Stimulated activated CD8-positive, alpha-beta memory T cell treated with anti-CD3 and anti-CD28 coated beads, Interleukin-4, amount 100 ng/mL, for 48 hours (primary cell): ENCODE results near the gene PAPPA2.

ENCODE experiments used
- DNase-seq: peaks from one replicate; pipeline ENCODE4 v3.0.0-alpha.2; 2020

The PAPPA2 gene

GRCh38 chr1:176877557-176877956 lies 414.6 kb downstream of the PAPPA2 start:
- no peak for DNase-seq

GRCh38 chr1:176878750-176879536 lies 416.0 kb downstream of the PAPPA2 start:
- DNase-seq, result no peak

GRCh38 chr1:176879784-176880620 lies 417.0 kb downstream of the PAPPA2 start:
- no peak for DNase-seq

- DNase-seq, result peak; percentile 80
Observed at GRCh38 chr1:176880955-176881595, 418.1 kb downstream of the PAPPA2 start.

- DNase-seq, result no peak
Observed at GRCh38 chr1:176884286-176884685, 421.3 kb downstream of the PAPPA2 start.

GRCh38 chr1:176884911-176885310 lies 421.9 kb downstream of the PAPPA2 start:
- no peak for DNase-seq

GRCh38 chr1:176885341-176885740 lies 422.4 kb downstream of the PAPPA2 start:
- DNase-seq, result no peak

GRCh38 chr1:176885751-176886150 lies 422.8 kb downstream of the PAPPA2 start:
- no peak for DNase-seq

- no peak for DNase-seq
Observed at GRCh38 chr1:176888471-176889032, 425.6 kb downstream of the PAPPA2 start.

GRCh38 chr1:176893625-176894352 lies 430.8 kb downstream of the PAPPA2 start:
- DNase-seq, result no peak

- no peak for DNase-seq
Observed at GRCh38 chr1:176894450-176894849, 431.5 kb downstream of the PAPPA2 start.
